ENCODE results near the gene ZNF334.

Gene ZNF334

GRCh38 chr20:46485431-46485830, 27.9 kb downstream of the ZNF334 start:
- DNase-seq (ENCODE audit: low spot score): no peak

GRCh38 chr20:46484954-46485353, 28.4 kb downstream of the ZNF334 start:
- no peak for DNase-seq (ENCODE audit: low spot score)

- no peak for DNase-seq (ENCODE audit: low spot score)
These were observed 29.5 kb downstream of the ZNF334 start for GRCh38 chr20:46483879-46484278.

- DNase-seq (ENCODE audit: low spot score): no peak
These were observed 30.5 kb downstream of the ZNF334 start for GRCh38 chr20:46482864-46483263.

GRCh38 chr20:46477640-46478039, 35.7 kb downstream of the ZNF334 start:
- no peak for DNase-seq (ENCODE audit: low spot score)

GRCh38 chr20:46477225-46477624, 36.1 kb downstream of the ZNF334 start:
- DNase-seq (ENCODE audit: low spot score): no peak

- DNase-seq (ENCODE audit: low spot score): no peak
These were observed 44.9 kb downstream of the ZNF334 start for GRCh38 chr20:46468508-46468907.

GRCh38 chr20:46464451-46464850, 48.9 kb downstream of the ZNF334 start:
- no peak for DNase-seq (ENCODE audit: low spot score)

GRCh38 chr20:46463852-46464251, 49.5 kb downstream of the ZNF334 start:
- DNase-seq (ENCODE audit: low spot score): no peak

GRCh38 chr20:46461808-46462207, 51.6 kb downstream of the ZNF334 start:
- DNase-seq (ENCODE audit: low spot score): no peak

GRCh38 chr20:46458866-46459750, 54.3 kb downstream of the ZNF334 start:
- no peak for DNase-seq (ENCODE audit: low spot score)

GRCh38 chr20:46456255-46457028, 56.9 kb downstream of the ZNF334 start:
- no peak for DNase-seq (ENCODE audit: low spot score)

GRCh38 chr20:46455729-46456128, 57.6 kb downstream of the ZNF334 start:
- no peak for DNase-seq (ENCODE audit: low spot score)

Data from CD4-positive, alpha-beta T cell treated with Interleukin-15 for 4 hours (primary cell).